ENCODE results near the gene ANKRD33.

Gene ANKRD33

DNA sequence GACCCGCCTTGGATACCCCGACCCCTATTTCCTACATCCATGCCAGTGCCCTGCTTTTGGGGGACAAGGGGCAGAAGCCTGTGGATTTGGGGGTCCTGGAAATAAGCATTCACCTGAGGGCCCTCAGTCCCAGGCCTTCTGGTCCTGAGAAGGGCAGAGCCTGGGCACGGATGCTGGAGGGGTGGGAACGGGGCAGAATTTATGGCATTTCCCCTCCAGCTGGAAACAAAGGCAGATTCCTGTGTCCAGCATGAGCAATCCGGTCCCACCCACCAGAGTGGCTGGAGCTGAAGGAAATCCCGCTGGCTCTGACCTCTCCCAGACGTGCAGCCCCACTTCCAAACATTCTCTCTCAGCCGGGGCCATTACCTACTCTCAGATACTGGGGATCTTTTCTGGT lies 9.3 kb downstream of the ANKRD33 start:
- DNase-seq (ENCODE audit: low read depth, low spot score): no peak
- no peak overlapping the region for H3K27ac ChIP-seq

- no peak overlapping the region for H3K27ac ChIP-seq
- DNase-seq (ENCODE audit: low read depth, low spot score): no peak
These were observed 10.6 kb downstream of the ANKRD33 start for GRCh38 chr12:51898506-51898905.

GRCh38 chr12:51898937-51899336 lies 11.0 kb downstream of the ANKRD33 start:
- H3K27ac ChIP-seq: no peak overlapping the region
- DNase-seq (ENCODE audit: low read depth, low spot score): no peak

DNA sequence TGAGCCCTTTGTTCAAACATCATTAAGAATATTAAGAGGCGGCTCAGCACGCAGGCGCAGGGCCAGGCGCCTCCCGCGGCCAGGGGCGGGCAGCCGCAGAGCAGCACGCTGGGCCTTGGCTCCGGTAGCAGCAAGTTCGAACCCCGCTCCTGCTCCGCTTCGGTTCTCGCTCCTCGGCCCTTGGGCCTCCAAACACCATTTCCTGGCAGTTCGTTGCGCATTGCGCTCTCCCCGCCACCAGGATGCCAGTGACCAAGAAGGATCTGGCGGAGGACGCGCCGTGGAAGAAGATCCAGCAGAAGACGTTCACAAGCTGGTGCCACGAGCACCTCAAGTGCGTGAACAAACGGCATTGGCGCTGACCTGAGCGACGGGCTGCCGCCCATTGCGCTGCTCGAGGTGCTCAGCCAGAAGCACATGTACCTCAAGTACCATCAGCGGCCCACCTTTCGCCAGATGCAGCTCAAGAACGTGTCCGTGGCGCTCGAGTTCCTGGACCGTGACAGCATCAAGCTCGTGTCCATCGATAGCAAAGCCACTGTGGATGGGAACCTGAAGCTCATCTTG lies 12.5 kb downstream of the ANKRD33 start:
- no peak for DNase-seq (ENCODE audit: low read depth, low spot score)
- H3K27ac ChIP-seq: no peak overlapping the region

DNA sequence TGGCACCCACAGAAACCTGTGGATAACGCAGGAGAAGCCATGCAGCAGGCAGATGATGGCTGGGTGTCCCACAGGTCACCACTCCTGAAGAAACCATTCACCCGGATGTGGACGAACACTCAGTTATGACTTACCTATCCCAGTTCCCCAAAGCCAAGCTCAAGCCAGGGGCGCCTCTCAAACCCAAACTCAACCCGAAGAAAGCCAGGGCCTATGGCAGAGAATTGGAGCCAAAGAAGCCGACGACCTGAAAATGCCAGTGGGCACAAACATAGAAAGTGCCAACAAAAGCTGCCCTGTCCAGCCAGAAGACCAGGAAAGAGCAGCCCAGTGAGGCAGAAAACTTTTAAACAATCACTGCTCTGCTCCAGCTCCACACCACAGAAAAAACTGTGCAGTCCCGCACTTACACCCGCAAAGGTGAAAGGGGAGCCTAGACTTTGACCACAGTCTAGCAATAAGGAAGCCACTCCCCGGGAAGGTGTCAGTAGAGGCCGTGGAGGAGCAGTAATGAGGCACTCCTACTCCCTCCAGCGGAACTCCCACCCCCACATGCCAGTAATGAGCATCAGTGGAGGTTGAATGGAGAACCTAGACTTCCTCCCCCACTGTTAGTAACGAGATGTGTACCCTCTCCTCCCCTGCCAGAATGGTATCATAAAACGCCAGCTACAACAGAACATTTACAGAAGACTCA lies 13.4 kb downstream of the ANKRD33 start:
- DNase-seq (ENCODE audit: low read depth, low spot score): no peak
- H3K27ac ChIP-seq: no peak overlapping the region

GRCh38 chr12:51901881-51902280 lies 14.0 kb downstream of the ANKRD33 start:
- no peak for DNase-seq (ENCODE audit: low read depth, low spot score)
- no peak overlapping the region for H3K27ac ChIP-seq

DNA sequence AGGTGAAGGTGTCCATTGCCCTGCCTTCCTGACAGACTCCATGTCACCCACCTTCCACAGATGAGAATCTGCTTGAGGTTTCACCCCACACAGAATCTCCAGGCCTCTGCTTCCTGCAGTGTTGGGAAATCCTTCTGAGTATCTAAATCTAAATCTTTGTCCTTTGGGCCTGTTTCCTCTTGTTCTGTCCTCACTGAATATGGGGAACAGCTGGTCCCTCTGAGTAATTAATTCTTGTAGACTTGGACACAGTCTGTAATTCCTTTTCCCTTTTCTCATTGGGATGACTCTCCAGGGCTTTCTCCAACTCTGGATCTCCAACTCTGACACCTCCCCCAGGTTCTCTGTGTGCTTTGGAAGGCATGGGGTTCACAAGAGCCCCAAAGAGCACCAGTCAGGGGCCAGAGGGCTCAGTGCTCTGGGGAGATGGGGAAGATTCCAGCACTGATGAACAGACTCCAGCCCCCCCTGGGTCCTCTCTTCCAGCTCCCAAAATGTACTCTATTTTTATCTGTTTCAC lies 17.1 kb downstream of the ANKRD33 start:
- DNase-seq (ENCODE audit: low read depth, low spot score): no peak
- H3K27ac ChIP-seq: no peak overlapping the region

GRCh38 chr12:51905471-51906429 lies 17.8 kb downstream of the ANKRD33 start:
- DNase-seq (ENCODE audit: low read depth, low spot score): no peak

DNA sequence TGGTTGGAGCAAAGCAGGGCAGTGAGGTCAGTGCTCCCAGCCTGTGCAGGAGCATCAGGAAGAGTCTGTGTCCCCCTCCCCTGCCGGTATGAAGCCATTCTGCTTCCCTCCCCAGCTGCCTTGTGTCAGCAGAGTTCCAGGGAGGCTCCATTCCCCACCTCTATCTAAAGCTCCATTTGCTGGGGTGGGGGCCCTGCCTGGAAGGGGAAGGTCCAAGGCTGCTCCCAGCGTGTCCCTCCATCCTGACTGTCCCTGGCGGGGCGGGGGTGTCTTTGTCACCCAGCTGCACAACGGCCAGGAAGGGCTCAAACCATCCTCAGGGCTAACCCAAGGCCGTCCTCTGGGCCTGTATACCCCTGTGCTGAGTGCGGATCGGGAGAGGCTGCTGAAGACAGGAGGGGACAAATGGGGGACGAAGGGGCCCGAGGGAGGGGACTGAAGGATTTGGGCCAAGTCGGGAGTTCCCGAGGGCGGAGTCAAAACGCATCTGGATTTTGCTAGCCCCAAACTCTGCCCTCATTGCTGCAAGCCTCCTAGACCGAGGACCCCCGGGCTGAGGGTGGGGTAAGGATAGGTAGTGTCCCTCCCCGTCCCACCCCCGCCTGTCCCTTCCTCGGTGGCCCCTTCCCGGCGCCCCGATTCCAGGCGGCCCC lies 18.7 kb downstream of the ANKRD33 start:
- H3K27ac ChIP-seq: no peak overlapping the region
- no peak for DNase-seq (ENCODE audit: low read depth, low spot score)

More at GRCh38 chr12:51905471-51906429, 17.8 kb downstream of the ANKRD33 start:
- H3K27ac ChIP-seq: no peak overlapping the region

DNA sequence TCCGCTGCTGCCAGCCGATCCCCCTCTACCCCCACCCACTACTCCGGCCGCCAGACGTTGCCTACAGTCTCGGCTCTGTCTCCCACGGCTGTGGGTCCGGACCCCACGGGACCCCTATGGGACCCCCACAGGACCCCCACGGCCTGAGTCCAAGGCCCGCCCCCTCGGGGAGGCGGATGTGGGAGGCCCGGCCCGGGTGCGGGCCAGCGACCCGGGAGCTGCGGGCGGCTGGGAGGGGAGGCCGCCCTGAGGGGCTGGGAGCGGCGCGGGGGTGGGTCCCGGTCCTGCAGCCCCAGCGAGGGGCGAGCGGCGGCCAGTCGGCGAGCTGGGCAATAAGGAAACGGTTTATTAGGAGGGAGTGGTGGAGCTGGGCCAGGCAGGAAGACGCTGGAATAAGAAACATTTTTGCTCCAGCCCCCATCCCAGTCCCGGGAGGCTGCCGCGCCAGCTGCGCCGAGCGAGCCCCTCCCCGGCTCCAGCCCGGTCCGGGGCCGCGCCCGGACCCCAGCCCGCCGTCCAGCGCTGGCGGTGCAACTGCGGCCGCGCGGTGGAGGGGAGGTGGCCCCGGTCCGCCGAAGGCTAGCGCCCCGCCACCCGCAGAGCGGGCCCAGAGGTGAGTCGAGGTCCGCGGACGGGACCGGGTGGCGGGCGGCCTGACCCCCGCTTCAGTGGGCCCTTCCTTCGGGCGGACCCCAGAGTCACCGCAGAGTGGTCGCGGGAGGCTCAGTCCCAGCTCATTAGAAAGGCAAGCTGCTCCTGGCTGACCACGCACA lies 19.4 kb downstream of the ANKRD33 start, which contains the start of gene ACVRL1:
TSS of gene ACVRL1 (plus strand) at position 422 of the 773 bp plus-strand sequence. CDS start 4,971 bp downstream, outside the sequence.
- H3K27ac ChIP-seq: no peak within 1 kb of the TSS

DNA sequence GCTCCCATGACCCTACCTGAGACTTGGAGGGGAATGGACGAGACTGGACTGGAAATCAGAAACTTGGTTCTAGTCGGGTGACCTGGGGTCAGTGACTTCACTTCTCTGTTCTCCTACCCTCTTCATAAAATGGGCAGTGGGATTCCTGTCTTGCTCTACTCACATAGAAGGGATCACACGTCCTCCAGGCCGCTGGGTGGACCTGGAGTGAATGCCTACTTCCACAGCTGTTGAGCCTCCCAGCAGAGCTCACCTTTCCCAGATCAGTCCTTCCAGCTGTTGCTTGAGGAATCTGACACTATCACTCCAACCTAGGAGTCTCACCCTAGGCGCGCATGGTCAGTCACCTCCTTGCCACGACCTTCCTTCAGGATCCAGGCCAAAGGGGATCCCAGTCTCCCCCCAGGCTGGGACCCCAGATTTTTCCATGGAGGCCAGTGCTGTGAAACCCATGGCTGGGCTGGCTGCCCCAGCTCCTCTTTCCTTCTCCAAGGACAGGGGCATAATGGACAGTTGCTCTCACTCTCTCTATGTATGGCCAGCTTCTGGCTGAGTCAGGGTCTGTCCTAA lies 20.0 kb downstream of the ANKRD33 start:
- no peak overlapping the region for H3K27ac ChIP-seq
- no peak for DNase-seq (ENCODE audit: low read depth, low spot score)

More for the DNA sequence above, 19.4 kb downstream of the ANKRD33 start, which contains the start of gene ACVRL1:
- DNase-seq (ENCODE audit: low read depth, low spot score): no peak

- H3K27ac ChIP-seq: no peak overlapping the region
- DNase-seq (ENCODE audit: low read depth, low spot score): no peak
These were observed 21.1 kb downstream of the ANKRD33 start for GRCh38 chr12:51908876-51909592.

- no peak for DNase-seq (ENCODE audit: low read depth, low spot score)
- H3K27ac ChIP-seq: no peak overlapping the region
These were observed 22.3 kb downstream of the ANKRD33 start for GRCh38 chr12:51910168-51910567.

- no peak overlapping the region for H3K27ac ChIP-seq
- DNase-seq (ENCODE audit: low read depth, low spot score): no peak
These were observed 22.8 kb downstream of the ANKRD33 start for GRCh38 chr12:51910691-51911090.

DNA sequence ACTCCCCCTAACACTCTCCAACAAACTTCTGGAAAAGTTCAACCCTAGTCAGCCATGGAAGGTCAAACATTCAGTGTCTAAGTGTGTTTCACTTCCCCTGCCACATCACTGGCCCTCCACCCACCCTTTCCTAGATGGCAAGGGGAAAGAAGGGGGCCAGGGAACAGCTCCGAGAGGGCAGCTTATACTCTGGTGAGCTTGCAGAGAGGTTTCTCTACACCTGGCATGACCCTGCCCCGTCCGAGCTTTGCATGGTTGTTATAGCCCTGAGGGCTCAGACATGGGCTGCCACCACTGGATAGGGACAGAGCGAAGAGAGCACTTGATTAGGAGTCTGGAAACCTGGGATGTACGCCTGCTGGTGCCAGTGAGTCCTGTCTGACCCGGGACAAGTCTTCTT lies 23.4 kb downstream of the ANKRD33 start:
- DNase-seq (ENCODE audit: low read depth, low spot score): no peak
- H3K27ac ChIP-seq: no peak overlapping the region

DNA sequence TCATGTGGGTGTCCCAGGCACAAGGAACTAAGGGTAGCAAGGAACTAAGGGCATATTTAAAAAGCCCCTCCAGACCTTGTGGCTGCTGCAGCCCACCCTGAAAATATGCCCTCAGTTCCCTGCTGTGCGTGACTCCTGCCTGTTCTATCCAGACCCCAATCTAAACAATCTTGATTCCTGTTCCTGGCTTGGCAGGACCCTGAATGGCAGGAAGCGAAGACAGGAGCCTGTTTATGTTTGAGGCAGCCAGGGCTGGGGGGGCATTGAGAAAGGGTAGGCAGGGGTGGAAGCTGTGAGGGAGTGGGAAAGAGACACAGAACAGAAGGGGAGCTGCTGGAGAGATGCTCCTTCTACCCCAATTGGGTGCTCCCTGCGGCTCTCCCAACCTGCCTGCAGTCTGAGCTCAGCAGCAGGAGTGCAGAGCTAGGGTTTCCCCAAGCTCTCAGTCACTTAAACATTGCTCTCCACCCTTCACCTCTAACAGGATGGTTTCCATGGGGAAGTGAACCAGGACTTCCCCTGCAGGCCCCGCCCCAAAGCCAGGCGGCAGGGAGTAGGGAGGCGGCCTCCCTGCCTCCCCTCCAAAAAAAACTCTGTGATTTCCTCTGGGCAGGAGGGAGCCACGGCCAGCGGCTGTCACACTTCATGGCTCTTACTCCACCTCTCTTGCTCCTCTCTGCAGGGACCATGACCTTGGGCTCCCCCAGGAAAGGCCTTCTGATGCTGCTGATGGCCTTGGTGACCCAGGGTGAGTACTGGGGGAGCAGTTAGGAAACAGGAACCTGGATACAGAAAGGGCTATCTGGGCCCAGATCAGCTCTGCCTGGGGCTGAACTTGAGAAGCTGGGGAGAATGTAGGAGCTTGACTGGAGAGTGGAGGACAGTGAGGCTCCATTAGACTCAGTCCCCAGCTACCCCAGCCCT lies 24.1 kb downstream of the ANKRD33 start:
- H3K27ac ChIP-seq: no peak overlapping the region
- DNase-seq (ENCODE audit: low read depth, low spot score): no peak

Measured in epithelial cell of prostate (primary cell).